GM12874 (cell line): ENCODE measurements around the gene UPK1B.

Source experiments
- TF ChIP-seq, protein P1 (sequence below): IDR thresholded peaks from 2 replicates; pipeline ENCODE4 v1.5.1; 2011; ENCODE audit warnings: low read depth, mild to moderate bottlenecking, control low read depth, low read length, moderate library complexity; ENCODE audit not compliant: insufficient read depth

Gene UPK1B

DNA sequence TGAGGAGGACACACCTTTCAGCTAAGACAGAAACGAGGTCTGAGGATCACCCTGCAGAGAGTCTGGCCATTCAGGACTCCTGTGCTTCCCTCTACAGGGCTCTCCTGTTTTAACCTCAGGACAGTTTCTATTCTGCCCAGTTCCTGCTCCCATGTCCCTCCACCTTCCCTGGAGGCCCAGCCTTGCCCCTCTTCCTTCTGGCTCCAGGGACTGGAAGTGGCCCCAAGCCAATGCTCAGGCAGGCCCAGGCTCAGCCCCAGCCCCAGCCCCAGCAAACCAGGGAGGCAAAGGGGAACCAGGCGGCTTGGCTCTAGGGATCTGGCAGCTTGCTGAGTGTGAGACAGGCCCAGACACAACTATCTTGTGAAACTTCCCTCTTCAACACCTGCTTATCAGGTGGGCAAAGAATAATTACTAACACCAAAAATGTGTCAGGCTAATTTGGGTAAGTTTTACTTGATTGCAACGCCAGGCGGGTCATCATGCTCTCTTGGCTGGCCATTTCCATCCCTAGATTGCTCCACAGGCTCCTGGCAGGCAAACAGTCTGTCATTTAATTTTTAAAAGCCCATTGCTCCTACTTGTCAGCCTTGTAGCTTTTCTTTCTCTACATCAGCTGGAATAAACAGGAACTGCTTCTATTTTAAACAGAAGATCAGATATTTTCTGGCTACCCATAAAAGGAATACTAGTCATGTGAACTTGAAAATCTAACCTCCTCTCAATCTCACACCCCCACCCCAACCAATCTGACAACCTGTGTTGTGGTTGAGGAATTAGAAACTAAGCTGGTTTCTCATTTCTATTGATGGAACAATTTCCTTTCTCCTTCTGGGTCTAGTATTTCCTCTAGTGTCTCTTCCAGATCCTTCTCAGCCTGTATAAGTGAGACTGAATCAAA, 33.5 kb downstream of the UPK1B start:
- TF ChIP-seq, protein P1, sequence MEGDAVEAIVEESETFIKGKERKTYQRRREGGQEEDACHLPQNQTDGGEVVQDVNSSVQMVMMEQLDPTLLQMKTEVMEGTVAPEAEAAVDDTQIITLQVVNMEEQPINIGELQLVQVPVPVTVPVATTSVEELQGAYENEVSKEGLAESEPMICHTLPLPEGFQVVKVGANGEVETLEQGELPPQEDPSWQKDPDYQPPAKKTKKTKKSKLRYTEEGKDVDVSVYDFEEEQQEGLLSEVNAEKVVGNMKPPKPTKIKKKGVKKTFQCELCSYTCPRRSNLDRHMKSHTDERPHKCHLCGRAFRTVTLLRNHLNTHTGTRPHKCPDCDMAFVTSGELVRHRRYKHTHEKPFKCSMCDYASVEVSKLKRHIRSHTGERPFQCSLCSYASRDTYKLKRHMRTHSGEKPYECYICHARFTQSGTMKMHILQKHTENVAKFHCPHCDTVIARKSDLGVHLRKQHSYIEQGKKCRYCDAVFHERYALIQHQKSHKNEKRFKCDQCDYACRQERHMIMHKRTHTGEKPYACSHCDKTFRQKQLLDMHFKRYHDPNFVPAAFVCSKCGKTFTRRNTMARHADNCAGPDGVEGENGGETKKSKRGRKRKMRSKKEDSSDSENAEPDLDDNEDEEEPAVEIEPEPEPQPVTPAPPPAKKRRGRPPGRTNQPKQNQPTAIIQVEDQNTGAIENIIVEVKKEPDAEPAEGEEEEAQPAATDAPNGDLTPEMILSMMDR: no peak

DNA sequence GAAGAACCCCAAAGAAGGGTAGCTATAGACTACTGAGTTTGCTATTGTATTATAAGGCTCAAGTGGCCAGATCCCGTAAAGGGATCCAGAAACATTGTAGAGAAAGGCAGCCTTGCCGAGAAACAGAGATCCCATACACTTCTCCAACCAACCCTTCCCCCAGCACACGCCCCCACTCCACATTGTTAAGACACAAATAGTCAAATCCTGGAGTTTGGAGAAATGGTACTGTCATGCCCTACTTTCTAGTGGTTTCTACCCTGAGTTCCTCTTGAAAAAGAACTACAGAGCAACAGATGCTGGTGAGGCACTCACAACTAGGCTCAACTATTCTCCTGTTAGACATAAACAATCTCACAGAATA, 34.1 kb downstream of the UPK1B start:
- TF ChIP-seq, protein P1: no peak

DNA sequence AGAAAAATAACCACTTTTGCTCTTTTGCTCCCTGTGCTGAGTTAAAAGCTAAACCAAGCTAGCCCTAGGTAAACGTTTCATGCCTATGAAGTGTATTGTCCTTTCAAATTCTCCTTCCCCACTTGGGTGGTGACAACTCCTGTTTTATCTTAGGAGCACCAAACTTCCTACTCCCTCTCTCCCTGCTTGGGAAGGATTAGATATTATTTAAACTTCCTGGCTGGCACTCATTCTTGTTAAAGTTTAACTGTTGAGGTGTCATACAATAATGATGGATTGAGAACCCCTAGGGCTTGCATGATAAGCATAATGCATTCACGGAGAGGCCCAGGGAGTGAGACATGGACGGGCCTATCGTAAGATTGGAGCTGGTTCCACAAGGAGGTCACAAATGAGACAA, 37.8 kb downstream of the UPK1B start:
- TF ChIP-seq, protein P1: no peak

DNA sequence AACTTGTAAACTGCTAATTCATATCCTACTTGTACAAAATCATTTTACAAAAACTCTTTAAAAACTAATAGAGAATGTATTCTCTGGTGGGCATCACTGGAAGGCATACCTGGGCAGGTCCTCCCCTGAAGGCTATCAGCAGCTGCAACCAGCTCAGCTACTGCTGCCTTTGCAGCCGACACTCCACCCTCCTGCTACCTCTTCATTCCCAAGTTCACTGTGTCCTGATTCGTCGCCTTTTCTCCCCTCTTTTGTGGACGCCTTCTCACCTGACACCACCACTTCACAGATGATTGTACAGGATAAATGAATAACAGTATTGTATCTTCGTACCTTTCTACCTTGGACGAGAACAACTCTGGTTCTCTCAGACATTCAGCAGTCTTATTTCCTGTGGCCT, 38.4 kb downstream of the UPK1B start:
- TF ChIP-seq, protein P1: no peak

DNA sequence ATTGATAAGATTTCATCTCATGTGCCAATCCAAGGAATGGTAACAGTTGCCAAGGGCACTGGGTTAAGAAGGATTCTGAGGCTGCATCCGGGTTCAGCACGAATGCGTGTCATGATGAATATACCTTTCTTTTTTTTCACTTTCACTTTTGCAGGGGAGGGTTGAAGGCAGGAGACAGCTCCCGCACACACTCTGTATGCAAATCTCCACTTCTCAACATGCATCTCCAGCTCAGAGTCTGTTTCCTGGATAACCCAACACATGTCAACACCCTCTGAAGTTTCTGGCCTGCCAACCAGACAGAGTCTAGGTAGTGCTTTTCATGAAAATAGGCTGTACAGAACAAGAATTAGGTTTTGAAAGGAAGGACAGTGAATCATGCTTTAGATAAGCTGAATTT, 45.7 kb downstream of the UPK1B start:
- TF ChIP-seq, protein P1: no peak

DNA sequence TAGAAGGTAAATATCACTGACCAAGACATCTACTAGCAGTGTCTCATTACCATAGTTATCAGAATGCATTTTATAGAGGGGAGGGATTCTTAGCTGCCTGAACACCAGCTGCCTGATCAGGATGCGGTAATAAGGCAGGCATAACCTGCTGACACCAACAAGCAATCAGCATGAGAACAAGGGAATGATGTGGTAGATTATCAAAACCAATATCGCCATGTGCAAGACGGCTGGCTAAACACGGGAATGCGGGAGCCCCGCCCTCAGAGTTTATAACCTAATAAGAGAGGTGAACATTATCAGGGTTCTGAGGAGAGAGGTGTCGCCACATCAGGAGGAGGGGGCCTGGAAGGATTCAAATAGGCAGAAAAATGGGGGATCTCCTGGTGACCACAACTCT, 46.8 kb downstream of the UPK1B start:
- TF ChIP-seq, protein P1: no peak

DNA sequence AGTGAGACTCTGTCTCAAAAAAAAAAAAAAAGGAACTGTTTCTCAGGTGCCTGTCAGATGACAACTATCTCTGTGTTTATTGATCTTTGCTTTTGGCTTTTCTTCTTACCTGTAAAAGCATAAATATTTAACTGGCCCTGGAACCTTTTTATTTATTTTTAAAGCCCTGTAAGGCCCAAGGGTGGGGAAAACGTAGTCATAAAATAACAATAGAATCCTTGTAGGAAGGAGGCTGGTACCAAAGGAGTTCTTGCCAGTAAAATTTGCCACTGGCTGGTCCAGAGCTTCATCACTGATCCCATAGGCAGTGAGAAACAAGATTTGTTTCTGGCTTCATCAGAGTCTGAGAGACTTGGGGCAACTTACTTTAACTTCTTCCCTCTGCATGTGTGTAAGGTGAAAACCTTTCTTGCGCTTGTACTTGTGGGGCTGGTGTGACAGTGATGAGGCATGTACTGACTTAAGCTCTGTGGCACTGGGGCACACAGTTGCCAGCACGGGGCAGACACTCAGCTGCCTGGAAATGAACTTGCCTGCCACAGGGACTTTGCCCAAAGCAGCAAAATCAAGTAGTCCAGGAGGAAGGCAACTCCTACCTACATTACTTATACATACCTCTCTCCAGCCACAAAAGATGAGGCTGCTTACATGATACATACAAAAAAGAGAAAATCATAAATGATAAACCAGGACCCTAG, 47.7 kb downstream of the UPK1B start:
- TF ChIP-seq, protein P1: no peak
